ENCODE results near the gene LIM2. TPM values are rescaled to one million over a fixed set of nuclear protein-coding genes. Genes with fewer than 3 reads are reported as not detected.

LIM2 gene
- total RNA-seq, 1 experiment from 2014 or later = not detected

DNA sequence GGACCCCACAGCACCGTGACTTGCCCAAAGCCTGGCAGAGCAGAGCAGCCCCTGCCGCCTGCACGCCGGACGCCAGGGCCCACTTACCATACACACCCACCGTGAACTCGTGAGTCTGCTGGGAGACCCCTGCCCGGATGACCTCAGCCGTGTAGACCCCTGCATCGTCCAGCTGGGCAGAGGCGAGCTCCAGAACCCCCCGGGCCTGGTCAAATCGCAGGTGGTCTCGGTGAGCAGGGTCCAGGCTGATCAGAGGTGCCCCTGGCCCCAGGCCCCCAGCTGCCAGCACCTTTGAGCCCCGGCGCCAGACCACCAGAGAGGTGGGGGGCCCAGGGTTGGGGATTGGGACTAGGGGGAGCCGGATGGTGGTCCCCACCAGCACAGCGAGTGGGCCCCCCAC, 46.7 kb downstream of the LIM2 start (continued):
- TF ChIP-seq NFE2L1 (CRISPR knock-in tag; IDR thresholded peaks at IDR 0.05) (no peak), TEAD1 (CRISPR knock-in tag; IDR thresholded peaks at IDR 0.05) (no peak), TP53 (CRISPR knock-in tag; IDR thresholded peaks at IDR 0.05) (no peak)
- TF ChIP-seq, protein P1, sequence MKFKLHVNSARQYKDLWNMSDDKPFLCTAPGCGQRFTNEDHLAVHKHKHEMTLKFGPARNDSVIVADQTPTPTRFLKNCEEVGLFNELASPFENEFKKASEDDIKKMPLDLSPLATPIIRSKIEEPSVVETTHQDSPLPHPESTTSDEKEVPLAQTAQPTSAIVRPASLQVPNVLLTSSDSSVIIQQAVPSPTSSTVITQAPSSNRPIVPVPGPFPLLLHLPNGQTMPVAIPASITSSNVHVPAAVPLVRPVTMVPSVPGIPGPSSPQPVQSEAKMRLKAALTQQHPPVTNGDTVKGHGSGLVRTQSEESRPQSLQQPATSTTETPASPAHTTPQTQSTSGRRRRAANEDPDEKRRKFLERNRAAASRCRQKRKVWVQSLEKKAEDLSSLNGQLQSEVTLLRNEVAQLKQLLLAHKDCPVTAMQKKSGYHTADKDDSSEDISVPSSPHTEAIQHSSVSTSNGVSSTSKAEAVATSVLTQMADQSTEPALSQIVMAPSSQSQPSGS (CRISPR knock-in tag; IDR thresholded peaks at IDR 0.05; ENCODE audit: borderline replicate concordance, low read depth) = no peak
- TF ChIP-seq, protein P2, sequence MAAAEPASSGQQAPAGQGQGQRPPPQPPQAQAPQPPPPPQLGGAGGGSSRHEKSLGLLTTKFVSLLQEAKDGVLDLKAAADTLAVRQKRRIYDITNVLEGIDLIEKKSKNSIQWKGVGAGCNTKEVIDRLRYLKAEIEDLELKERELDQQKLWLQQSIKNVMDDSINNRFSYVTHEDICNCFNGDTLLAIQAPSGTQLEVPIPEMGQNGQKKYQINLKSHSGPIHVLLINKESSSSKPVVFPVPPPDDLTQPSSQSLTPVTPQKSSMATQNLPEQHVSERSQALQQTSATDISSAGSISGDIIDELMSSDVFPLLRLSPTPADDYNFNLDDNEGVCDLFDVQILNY (CRISPR knock-in tag; IDR thresholded peaks at IDR 0.05) = no peak

DNA sequence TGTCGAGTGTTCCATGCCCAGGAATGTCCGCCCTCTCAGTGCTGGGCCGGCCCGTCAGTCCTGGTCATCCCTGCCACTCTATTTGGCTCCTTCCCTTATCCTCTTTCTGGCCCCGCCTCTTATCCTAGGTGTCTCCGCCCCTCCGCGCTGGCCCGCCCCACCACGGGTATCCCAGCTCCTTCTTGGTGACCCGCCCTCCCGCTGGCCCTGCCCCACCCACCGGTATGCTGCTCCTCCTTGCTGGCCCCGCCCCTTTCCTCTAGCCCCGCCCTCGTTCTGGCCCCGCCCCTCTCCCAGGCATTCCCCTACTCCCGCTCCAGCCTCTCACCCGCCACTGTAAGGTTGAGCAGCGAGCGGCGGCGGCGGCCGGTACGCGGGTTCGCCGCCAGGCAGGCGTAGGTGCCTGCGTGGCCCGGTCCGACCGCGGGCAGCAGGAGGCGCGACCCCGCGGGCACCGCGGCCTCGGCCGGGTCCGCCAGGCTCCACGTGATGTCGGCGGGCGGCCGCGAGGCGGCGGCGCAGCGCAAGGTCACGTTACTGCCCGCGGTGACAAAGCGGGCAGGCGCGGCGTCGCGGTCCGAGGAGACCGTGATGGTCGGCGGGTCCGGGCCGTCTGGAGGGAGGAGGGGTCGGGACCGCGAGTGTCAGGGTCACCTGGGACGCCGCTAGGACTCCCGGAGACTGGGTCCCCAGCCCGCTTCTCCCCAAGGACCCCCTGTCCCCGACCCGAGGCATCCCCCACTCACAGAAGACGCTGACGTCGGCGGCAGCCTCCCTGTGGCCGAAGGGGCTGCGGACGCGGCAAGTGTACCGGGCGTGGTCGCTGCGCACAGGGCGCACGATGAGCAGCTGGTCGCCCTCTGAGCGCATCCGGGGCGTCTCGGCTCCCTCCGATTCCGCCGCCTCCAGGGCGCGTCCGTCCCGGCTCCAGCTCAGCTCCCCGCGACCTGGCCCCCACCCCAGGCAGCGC, 47.8 kb downstream of the LIM2 start:
- H3K36me3 Mint-ChIP-seq = peaks cover 13% of the 10 kb centered on the region
- CTCF ChIA-PET = interaction anchor here (0.6 to 4.6 kb wide), 40 partner anchors 9 to 791 kb away, joined by 3 to 37 read pairs (median 6); partner anchors contain the start of genes C19orf84, ETFB, LIM2 and SIGLEC10
- peak; percentile 85 for ATAC-seq
- TF ChIP-seq ZNF219 (CRISPR knock-in tag; IDR thresholded peaks at IDR 0.05; ENCODE audit: borderline replicate concordance) (0 out of 2 replicates have a peak, but pooled peaks have one; percentile 83), HMGA2 (CRISPR knock-in tag; IDR thresholded peaks at IDR 0.05) (no peak), ZNF423 (CRISPR knock-in tag; IDR thresholded peaks at IDR 0.05) (no peak), CBFB (CRISPR knock-in tag; IDR thresholded peaks at IDR 0.05; ENCODE audit: low read depth) (no peak), JUN (CRISPR knock-in tag; IDR thresholded peaks at IDR 0.05) (peak; percentile 75; the same call in 1 of the 2 replicates), FOXJ3 (CRISPR knock-in tag; IDR thresholded peaks at IDR 0.05; ENCODE audit: borderline replicate concordance) (no peak), TCF7 (CRISPR knock-in tag; IDR thresholded peaks at IDR 0.05; ENCODE audit: low read depth) (0 out of 2 replicates have a peak, but pooled peaks have one; percentile 75), ZNF232 (CRISPR knock-in tag; IDR thresholded peaks at IDR 0.05) (0 out of 2 replicates have a peak, but pooled peaks have one; percentile 80), ELF4 (CRISPR knock-in tag; IDR thresholded peaks at IDR 0.05; ENCODE audit: low read depth) (no peak), TEAD4 (CRISPR knock-in tag; IDR thresholded peaks at IDR 0.05) (0 out of 2 replicates have a peak, but pooled peaks have one; percentile 64), FOXK1 (CRISPR knock-in tag; IDR thresholded peaks at IDR 0.05) (peak; percentile 88), TEAD1 (CRISPR knock-in tag; IDR thresholded peaks at IDR 0.05) (peak; percentile 95), ZNF317 (CRISPR knock-in tag; IDR thresholded peaks at IDR 0.05; ENCODE audit: borderline replicate concordance, low read depth) (peak; percentile 41; the same call in 1 of the 2 replicates), FOXP1 (CRISPR knock-in tag; IDR thresholded peaks at IDR 0.05; ENCODE audit: borderline replicate concordance) (peak; percentile 99), SOX15 (CRISPR knock-in tag; IDR thresholded peaks at IDR 0.05) (no peak), NFE2L1 (CRISPR knock-in tag; IDR thresholded peaks at IDR 0.05) (peak; percentile 75; the same call in 1 of the 2 replicates), RELA (CRISPR knock-in tag; IDR thresholded peaks at IDR 0.05; ENCODE audit: borderline replicate concordance) (peak; percentile 70; the same call in 1 of the 2 replicates)
- TF ChIP-seq, protein P3, sequence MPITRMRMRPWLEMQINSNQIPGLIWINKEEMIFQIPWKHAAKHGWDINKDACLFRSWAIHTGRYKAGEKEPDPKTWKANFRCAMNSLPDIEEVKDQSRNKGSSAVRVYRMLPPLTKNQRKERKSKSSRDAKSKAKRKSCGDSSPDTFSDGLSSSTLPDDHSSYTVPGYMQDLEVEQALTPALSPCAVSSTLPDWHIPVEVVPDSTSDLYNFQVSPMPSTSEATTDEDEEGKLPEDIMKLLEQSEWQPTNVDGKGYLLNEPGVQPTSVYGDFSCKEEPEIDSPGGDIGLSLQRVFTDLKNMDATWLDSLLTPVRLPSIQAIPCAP (CRISPR knock-in tag; IDR thresholded peaks at IDR 0.05) = no peak
- TF ChIP-seq, protein P4, sequence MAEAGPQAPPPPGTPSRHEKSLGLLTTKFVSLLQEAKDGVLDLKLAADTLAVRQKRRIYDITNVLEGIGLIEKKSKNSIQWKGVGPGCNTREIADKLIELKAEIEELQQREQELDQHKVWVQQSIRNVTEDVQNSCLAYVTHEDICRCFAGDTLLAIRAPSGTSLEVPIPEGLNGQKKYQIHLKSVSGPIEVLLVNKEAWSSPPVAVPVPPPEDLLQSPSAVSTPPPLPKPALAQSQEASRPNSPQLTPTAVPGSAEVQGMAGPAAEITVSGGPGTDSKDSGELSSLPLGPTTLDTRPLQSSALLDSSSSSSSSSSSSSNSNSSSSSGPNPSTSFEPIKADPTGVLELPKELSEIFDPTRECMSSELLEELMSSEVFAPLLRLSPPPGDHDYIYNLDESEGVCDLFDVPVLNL (CRISPR knock-in tag; IDR thresholded peaks at IDR 0.05; ENCODE audit: borderline replicate concordance, low read depth) = peak; percentile 69; the same call in 1 of the 2 replicates
- TF ChIP-seq, protein P5, sequence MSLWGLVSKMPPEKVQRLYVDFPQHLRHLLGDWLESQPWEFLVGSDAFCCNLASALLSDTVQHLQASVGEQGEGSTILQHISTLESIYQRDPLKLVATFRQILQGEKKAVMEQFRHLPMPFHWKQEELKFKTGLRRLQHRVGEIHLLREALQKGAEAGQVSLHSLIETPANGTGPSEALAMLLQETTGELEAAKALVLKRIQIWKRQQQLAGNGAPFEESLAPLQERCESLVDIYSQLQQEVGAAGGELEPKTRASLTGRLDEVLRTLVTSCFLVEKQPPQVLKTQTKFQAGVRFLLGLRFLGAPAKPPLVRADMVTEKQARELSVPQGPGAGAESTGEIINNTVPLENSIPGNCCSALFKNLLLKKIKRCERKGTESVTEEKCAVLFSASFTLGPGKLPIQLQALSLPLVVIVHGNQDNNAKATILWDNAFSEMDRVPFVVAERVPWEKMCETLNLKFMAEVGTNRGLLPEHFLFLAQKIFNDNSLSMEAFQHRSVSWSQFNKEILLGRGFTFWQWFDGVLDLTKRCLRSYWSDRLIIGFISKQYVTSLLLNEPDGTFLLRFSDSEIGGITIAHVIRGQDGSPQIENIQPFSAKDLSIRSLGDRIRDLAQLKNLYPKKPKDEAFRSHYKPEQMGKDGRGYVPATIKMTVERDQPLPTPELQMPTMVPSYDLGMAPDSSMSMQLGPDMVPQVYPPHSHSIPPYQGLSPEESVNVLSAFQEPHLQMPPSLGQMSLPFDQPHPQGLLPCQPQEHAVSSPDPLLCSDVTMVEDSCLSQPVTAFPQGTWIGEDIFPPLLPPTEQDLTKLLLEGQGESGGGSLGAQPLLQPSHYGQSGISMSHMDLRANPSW (CRISPR knock-in tag; conservative IDR thresholded peaks at IDR 0.05; ENCODE audit: low read depth) = no peak
- TF ChIP-seq, protein P6, sequence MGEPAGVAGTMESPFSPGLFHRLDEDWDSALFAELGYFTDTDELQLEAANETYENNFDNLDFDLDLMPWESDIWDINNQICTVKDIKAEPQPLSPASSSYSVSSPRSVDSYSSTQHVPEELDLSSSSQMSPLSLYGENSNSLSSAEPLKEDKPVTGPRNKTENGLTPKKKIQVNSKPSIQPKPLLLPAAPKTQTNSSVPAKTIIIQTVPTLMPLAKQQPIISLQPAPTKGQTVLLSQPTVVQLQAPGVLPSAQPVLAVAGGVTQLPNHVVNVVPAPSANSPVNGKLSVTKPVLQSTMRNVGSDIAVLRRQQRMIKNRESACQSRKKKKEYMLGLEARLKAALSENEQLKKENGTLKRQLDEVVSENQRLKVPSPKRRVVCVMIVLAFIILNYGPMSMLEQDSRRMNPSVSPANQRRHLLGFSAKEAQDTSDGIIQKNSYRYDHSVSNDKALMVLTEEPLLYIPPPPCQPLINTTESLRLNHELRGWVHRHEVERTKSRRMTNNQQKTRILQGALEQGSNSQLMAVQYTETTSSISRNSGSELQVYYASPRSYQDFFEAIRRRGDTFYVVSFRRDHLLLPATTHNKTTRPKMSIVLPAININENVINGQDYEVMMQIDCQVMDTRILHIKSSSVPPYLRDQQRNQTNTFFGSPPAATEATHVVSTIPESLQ (CRISPR knock-in tag; IDR thresholded peaks at IDR 0.05) = no peak

More for the DNA sequence above, 47.8 kb downstream of the LIM2 start:
- Mint-ChIP-seq H3K27me3 (ENCODE audit: low read depth) (peaks cover 26% of the 10 kb centered on the region), H3K9me3 (no peaks in the 10 kb centered on the region), H3K27ac (peak overlapping the region; percentile 98), H3K4me3 (peak overlapping the region; percentile 89), H3K4me1 (peaks cover 32% of the 10 kb centered on the region)
- peak; percentile 100 for DNase-seq (ENCODE audit: low spot score)
- POLR2A ChIA-PET = interaction anchor here (0.6 to 1.4 kb wide), 7 partner anchors 26 to 541 kb away, joined by 3 to 6 read pairs (median 4); partner anchors contain the start of genes C19orf84 and ETFB

Measured in WTC11 (cell line).